ENCODE data around the gene TRMT2A.

The TRMT2A gene

GRCh38 chr22:20129747-20130014 is 12.7 kb upstream of the TRMT2A start:
- H2AFZ ChIP-seq, result no peak overlapping the region
- H3K4me1 ChIP-seq, result peaks cover 4% of the 10 kb centered on the region
- no peak overlapping the region for H3K9ac ChIP-seq
- H3K79me2 ChIP-seq, result no peaks in the 10 kb centered on the region
- H3K27ac ChIP-seq, result no peak overlapping the region
- no peak overlapping the region for H3K4me2 ChIP-seq (ENCODE audit: low read length)
- no peak overlapping the region for H3K4me3 ChIP-seq (ENCODE audit: low read depth, low read length)
- no peaks in the 10 kb centered on the region for H3K9me3 ChIP-seq (ENCODE audit: control insufficient read depth, low read length)
- no peak for TF ChIP-seq CTCF (IDR thresholded peaks at IDR 0.05)
- no peaks in the 10 kb centered on the region for H3K27me3 ChIP-seq (ENCODE audit: control insufficient read depth, insufficient read depth, low read length)
- no peaks in the 10 kb centered on the region for H3K36me3 ChIP-seq (ENCODE audit: control insufficient read depth, insufficient read depth, low read length)

GRCh38 chr22:20128902-20129746 is 12.1 kb upstream of the TRMT2A start:
- Histone ChIP-seq H3K36me3 (ENCODE audit: control insufficient read depth, insufficient read depth, low read length) (no peaks in the 10 kb centered on the region), H3K4me3 (ENCODE audit: low read depth, low read length) (no peak overlapping the region), H3K9me3 (ENCODE audit: control insufficient read depth, low read length) (no peaks in the 10 kb centered on the region), H3K9ac (no peak overlapping the region), H3K4me1 (peaks cover 4% of the 10 kb centered on the region), H3K79me2 (no peaks in the 10 kb centered on the region), H3K27me3 (ENCODE audit: control insufficient read depth, insufficient read depth, low read length) (no peaks in the 10 kb centered on the region), H3K4me2 (ENCODE audit: low read length) (no peak overlapping the region), H2AFZ (no peak overlapping the region), H3K27ac (no peak overlapping the region)
- TF ChIP-seq CTCF (IDR thresholded peaks at IDR 0.05), result peak; percentile 13

GRCh38 chr22:20128619-20128901 is 11.5 kb upstream of the TRMT2A start:
- H3K4me2 ChIP-seq (ENCODE audit: low read length), result no peak overlapping the region
- H3K4me3 ChIP-seq (ENCODE audit: low read depth, low read length), result no peak overlapping the region
- H3K9ac ChIP-seq, result no peak overlapping the region
- no peak overlapping the region for H2AFZ ChIP-seq
- no peaks in the 10 kb centered on the region for H3K27me3 ChIP-seq (ENCODE audit: control insufficient read depth, insufficient read depth, low read length)
- H3K79me2 ChIP-seq, result no peaks in the 10 kb centered on the region
- H3K9me3 ChIP-seq (ENCODE audit: control insufficient read depth, low read length), result no peaks in the 10 kb centered on the region
- no peak overlapping the region for H3K27ac ChIP-seq
- H3K36me3 ChIP-seq (ENCODE audit: control insufficient read depth, insufficient read depth, low read length), result no peaks in the 10 kb centered on the region
- TF ChIP-seq CTCF (IDR thresholded peaks at IDR 0.05), result no peak
- H3K4me1 ChIP-seq, result peaks cover 4% of the 10 kb centered on the region

GRCh38 chr22:20127869-20128618 is 11.0 kb upstream of the TRMT2A start:
- Histone ChIP-seq H3K4me2 (ENCODE audit: low read length) (no peak overlapping the region), H3K4me1 (peaks cover 4% of the 10 kb centered on the region), H3K79me2 (no peaks in the 10 kb centered on the region), H3K9ac (no peak overlapping the region), H3K36me3 (ENCODE audit: control insufficient read depth, insufficient read depth, low read length) (no peaks in the 10 kb centered on the region), H3K27ac (no peak overlapping the region), H2AFZ (no peak overlapping the region), H3K27me3 (ENCODE audit: control insufficient read depth, insufficient read depth, low read length) (no peaks in the 10 kb centered on the region), H3K4me3 (ENCODE audit: low read depth, low read length) (no peak overlapping the region), H3K9me3 (ENCODE audit: control insufficient read depth, low read length) (no peaks in the 10 kb centered on the region)
- TF ChIP-seq CTCF (IDR thresholded peaks at IDR 0.05), result no peak

Measured in parathyroid adenoma (tissue), 2 donors.